ENCODE measurements around the gene CMPK1. TPM values are rescaled to one million over a fixed set of nuclear protein-coding genes. Genes with fewer than 3 reads are reported as not detected.

CMPK1 gene
- total and polyA plus RNA-seq, 12 donors, result 41.4 to 81.5 (median 74.7) TPM

GRCh38 chr1:47351305-47351704 is 17.7 kb downstream of the CMPK1 start:
- H3K4me3 ChIP-seq, result no peak overlapping the region
- no peak for ATAC-seq
- H3K27me3 ChIP-seq, result no peaks in the 10 kb centered on the region
- peaks cover 0 to 23% (median 0%) of the 10 kb centered on the region in 9 donors for H3K36me3 ChIP-seq
- intact Hi-C loops (cut with DNase I), result no loop called here
- H3K4me1 ChIP-seq, result peaks cover 0 to 15% (median 4%) of the 10 kb centered on the region in 9 donors
- WGBS, 2 donors, result 94 to 99% methylated on average over 2 of the region's 2 CpGs
- no peak overlapping the region for H3K27ac ChIP-seq
- no peak for DNase-seq
- no peaks in the 10 kb centered on the region for H3K9me3 ChIP-seq
- TF ChIP-seq CTCF (IDR thresholded peaks at IDR 0.05), result no peak

DNA sequence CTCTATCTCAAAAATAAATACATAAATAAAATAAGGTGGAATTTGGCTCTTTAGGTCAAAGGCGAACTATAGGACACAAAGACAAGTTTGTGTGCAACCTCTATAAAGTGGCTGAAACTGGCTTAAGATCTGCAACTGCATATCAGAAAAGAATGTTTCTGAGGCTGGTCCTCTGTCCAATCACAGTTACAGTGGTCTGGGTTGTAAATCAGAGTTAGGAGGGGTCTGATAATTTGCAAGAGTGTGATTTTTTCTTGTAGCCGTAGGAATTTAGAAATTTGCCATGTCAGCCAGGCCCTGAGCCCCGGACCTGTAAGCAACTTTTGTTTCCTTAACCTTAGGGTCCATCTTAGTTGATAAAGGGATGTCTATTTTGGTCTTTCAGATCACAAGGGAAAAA is 27.8 kb downstream of the CMPK1 start:
- H3K4me3 ChIP-seq, result no peak overlapping the region
- DNase-seq (no peak), ATAC-seq (no peak)
- intact Hi-C loops (cut with DNase I), result no loop called here
- TF ChIP-seq CTCF (IDR thresholded peaks at IDR 0.05), result no peak
- no peaks in the 10 kb centered on the region for H3K9me3 ChIP-seq
- H3K27me3 ChIP-seq, result no peaks in the 10 kb centered on the region
- 68 to 72% methylated on average over 3 of the region's 3 CpGs for WGBS, 2 donors
- H3K36me3 ChIP-seq, result no peaks in the 10 kb centered on the region
- H3K27ac ChIP-seq, result no peak overlapping the region
- peaks cover 0 to 32% (median 4%) of the 10 kb centered on the region in 9 donors for H3K4me1 ChIP-seq

GRCh38 chr1:47362828-47363227 is 29.2 kb downstream of the CMPK1 start:
- Histone ChIP-seq H3K27ac (no peak overlapping the region), H3K4me3 (no peak overlapping the region), H3K9me3 (no peaks in the 10 kb centered on the region), H3K36me3 (no peaks in the 10 kb centered on the region), H3K4me1 (peaks cover 0 to 25% (median 0%) of the 10 kb centered on the region in 9 donors), H3K27me3 (no peaks in the 10 kb centered on the region)
- intact Hi-C loops (cut with DNase I), result no loop called here
- DNase-seq, result no peak
- 84 to 87% methylated on average over 1 of the region's 1 CpG for WGBS, 2 donors
- no peak for TF ChIP-seq CTCF (IDR thresholded peaks at IDR 0.05)
- ATAC-seq, result no peak

DNA sequence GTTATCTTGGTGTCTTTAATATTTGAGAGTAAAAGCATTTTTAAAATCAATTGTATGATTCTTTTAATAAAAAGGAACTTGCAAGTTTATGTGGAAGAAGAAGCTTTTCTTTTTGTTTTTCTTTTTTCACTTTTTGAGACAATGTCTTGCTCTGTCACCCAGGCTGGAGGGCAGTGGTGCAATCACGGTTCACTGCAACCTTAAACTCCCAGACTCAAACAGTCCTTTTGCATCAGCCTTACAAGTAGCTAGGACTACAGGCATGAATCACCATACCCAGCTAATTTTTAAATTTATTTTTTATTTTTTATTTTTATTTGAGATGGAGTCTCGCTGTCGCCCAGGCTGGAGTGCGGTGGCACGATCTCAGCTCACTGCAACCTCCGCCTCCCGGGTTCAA is 34.1 kb downstream of the CMPK1 start:
- H3K9me3 ChIP-seq, result no peaks in the 10 kb centered on the region
- WGBS, 2 donors, result 90 to 97% methylated on average over 7 of the region's 7 CpGs
- DNase-seq, result no peak
- TF ChIP-seq CTCF (IDR thresholded peaks at IDR 0.05), result no peak
- peaks cover 0 to 12% (median 0%) of the 10 kb centered on the region in 9 donors for H3K4me1 ChIP-seq
- no peaks in the 10 kb centered on the region for H3K27me3 ChIP-seq
- H3K4me3 ChIP-seq, result no peak overlapping the region
- no peak for ATAC-seq
- H3K27ac ChIP-seq, result no peak overlapping the region
- intact Hi-C loops (cut with DNase I), result no loop called here
- peaks cover 0 to 45% (median 31%) of the 10 kb centered on the region in 9 donors for H3K36me3 ChIP-seq

Data from heart right ventricle (tissue), 16 donors.